Amygdala (tissue), 56 donors: ENCODE results near the gene SYDE1.

Source experiments
- DNase-seq, 56 donors: peaks; one replicate each; lab custom pipeline; 2025; lab: John Stamatoyannopoulos, UW

The SYDE1 gene

DNA sequence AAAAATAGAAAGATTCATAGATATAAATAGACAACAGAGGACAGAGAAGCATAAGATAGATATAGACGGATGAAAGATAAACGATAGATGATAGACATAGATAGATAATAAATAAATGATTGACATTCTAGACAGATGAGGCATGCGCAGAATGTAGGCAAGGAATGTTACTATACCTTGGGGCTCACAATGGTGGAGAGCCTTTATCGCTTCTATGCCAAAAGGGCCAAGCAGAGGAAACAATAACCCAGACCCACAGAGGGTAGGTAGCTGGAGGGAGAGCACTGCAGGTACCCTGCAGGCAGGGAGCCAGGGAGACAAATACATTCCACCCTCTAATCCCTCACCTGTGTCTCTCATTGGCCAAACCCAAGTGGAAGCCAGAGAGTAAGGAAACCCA lies 49.2 kb downstream of the SYDE1 start:
- DNase-seq = no peak

DNA sequence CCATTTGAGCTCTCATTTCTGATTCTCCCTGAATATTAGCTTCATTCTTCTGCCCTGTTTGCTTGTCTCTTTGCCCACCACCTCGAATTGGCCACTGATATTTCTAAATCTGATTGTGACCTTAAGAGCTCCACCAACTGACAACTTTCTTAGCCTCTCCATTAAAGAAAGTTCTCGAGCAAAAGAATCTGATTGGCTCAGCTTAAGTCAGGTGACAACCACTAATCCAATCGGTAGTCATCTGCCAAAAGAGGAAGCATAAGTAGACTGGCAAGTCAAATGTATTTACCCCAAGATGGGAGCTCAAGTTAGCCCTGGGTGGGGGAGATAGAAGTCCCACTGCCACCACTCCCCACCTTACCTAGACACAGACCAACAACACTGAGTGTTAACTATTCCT lies 52.0 kb downstream of the SYDE1 start:
- DNase-seq = no peak

DNA sequence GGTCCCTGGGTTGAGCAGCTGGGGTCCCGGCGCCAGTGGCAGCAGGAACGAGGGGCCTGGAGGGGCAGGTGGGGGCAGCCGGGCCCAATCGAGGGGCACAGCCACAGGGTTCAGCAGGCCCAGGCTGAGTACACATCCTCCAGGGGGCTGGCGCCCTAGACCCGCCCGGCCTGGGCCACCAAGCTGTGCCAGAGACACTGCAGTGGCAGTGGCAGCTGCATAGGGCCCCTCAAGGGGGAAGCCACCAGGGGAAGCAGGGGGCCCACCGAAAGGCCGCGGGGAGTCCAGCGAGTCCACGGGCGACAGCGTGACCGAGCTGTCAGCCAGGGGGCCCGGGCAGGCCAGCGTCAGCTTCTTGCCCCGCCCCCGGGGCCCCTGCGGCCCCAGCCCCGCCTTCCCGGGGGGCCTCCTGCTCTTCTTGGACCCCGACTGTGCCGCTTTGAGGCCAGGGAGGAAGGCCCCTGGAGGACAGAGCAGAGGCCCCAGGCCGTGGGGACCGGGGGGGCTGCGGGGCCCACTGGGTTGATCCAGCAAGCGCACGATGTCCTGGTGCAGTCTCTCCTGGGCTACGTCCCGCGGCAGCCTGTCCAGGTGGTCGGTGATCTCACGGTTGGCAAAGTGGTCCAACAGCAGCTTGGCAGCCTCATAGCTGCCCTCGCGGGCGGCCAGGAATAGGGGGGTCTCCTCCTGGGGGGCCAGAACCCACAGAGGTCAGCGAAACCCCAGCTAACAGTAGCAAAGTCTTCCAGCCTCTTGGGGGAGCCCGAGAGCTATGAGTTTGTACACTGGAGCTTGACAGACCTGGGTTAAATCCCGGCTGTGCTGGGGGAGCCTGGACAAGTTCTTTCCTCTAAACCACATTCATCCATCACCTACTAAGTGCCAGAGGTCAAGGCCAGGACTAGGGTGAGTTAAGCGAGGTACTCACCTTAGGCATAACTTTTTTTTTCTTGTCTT lies 54.1 kb downstream of the SYDE1 start:
- DNase-seq = no peak
